Neutrophil (primary cell): ENCODE measurements around the gene ST8SIA6.
"Not testable (repeated sequence)": the region's sequence is repeated elsewhere in the genome, so short reads cannot be mapped to it uniquely, and the experiment has no call there.

Experiments
- H3K27ac ChIP-seq: fragments of 200-600 bp; sonication (generic); 2 replicates; pipeline ENCODE4 v1.5.1; 2016; ENCODE audit warnings: mild to moderate bottlenecking, moderate library complexity
- H3K27me3 ChIP-seq: fragments of 200-600 bp; sonication (generic); 2 replicates; pipeline ENCODE4 v1.6.0; 2016; ENCODE audit warnings: mild to moderate bottlenecking
- H3K36me3 ChIP-seq: fragments of 200-600 bp; sonication (generic); 2 replicates; pipeline ENCODE4 v1.5.1; 2017
- H3K4me1 ChIP-seq, 2 experiments: fragments of 200-600 bp in 1 of 2; sonication (generic) in 1 of 2; 1 replicate in 1 of 2; 2 replicates in 1 of 2; pipeline versions ENCODE4 v1.5.1 to v1.6.1; 2013 to 2016; ENCODE audit warnings: low read depth in 1 of 2, low read length in 1 of 2, mild to moderate bottlenecking in 1 of 2, moderate library complexity in 1 of 2; ENCODE audit not compliant: control insufficient read depth in 1 of 2, insufficient read depth in 1 of 2
- H3K4me3 ChIP-seq, 2 experiments: fragments of 200-600 bp in 1 of 2; sonication (generic) in 1 of 2; 1 replicate in 1 of 2; 2 replicates in 1 of 2; pipeline ENCODE4 v1.5.1; 2013 to 2016; ENCODE audit warnings: low read depth in 1 of 2, low read length in 1 of 2, mild to moderate bottlenecking in 1 of 2, moderate library complexity in 1 of 2
- H3K9me3 ChIP-seq: fragments of 200-600 bp; sonication (generic); 2 replicates; pipeline ENCODE4 v1.5.1; 2016
- CTCF ChIP-seq: fragments of 200-600 bp; sonication (generic); IDR thresholded peaks from 2 replicates; pipeline ENCODE4 v1.5.1; 2016; ENCODE audit warnings: antibody characterized with exemption

ST8SIA6 gene

GRCh38 chr10:17454161-17455014, at the start of gene ST8SIA6:
Gene ST8SIA6, minus strand, starts transcription at chr10:17454595. Its CDS starts 340 bp downstream, at chr10:17454255.
- Histone ChIP-seq H3K27ac (no peak within 1 kb of the TSS), H3K36me3 (no peaks in the 10 kb centered on the region), H3K9me3 (no peaks in the 10 kb centered on the region), H3K27me3 (peaks cover 74% of the 10 kb centered on the region), H3K4me3 (peak within 1 kb of the TSS in 1 of 2 experiments; percentile 11), H3K4me1 (peaks cover 3 to 13% of the 10 kb centered on the region in 2 experiments)
- TF ChIP-seq CTCF, result no peak

GRCh38 chr10:17503795-17504194, 49.4 kb upstream of the ST8SIA6 start:
- no peaks in the 10 kb centered on the region for H3K4me1 ChIP-seq
- H3K27ac ChIP-seq, result no peak overlapping the region
- no peak overlapping the region for H3K4me3 ChIP-seq
- H3K9me3 ChIP-seq, result no peaks in the 10 kb centered on the region
- no peaks in the 10 kb centered on the region for H3K36me3 ChIP-seq
- TF ChIP-seq CTCF, result no peak
- no peaks in the 10 kb centered on the region for H3K27me3 ChIP-seq

- no peaks in the 10 kb centered on the region for H3K4me1 ChIP-seq
- H3K27me3 ChIP-seq, result no peaks in the 10 kb centered on the region
- H3K27ac ChIP-seq, result no peak overlapping the region
- no peak for TF ChIP-seq CTCF
- no peaks in the 10 kb centered on the region for H3K9me3 ChIP-seq
- no peak overlapping the region for H3K4me3 ChIP-seq
- no peaks in the 10 kb centered on the region for H3K36me3 ChIP-seq
These were observed 48.4 kb upstream of the ST8SIA6 start for GRCh38 chr10:17502814-17503213.

GRCh38 chr10:17499014-17499413, 44.6 kb upstream of the ST8SIA6 start:
- H3K27me3 ChIP-seq, H3K4me1 ChIP-seq, H3K9me3 ChIP-seq, H3K4me3 ChIP-seq, H3K27ac ChIP-seq, H3K36me3 ChIP-seq: not testable (repeated sequence)

GRCh38 chr10:17497446-17498030, 43.1 kb upstream of the ST8SIA6 start:
- no peaks in the 10 kb centered on the region for H3K4me1 ChIP-seq
- no peak overlapping the region for H3K4me3 ChIP-seq
- TF ChIP-seq CTCF, result no peak
- H3K27ac ChIP-seq, result no peak overlapping the region
- H3K36me3 ChIP-seq, result no peaks in the 10 kb centered on the region
- no peaks in the 10 kb centered on the region for H3K27me3 ChIP-seq
- H3K9me3 ChIP-seq, result no peaks in the 10 kb centered on the region

GRCh38 chr10:17494626-17495260, 40.3 kb upstream of the ST8SIA6 start:
- Histone ChIP-seq H3K27ac (no peak overlapping the region), H3K36me3 (no peaks in the 10 kb centered on the region), H3K27me3 (no peaks in the 10 kb centered on the region), H3K9me3 (no peaks in the 10 kb centered on the region), H3K4me1 (no peaks in the 10 kb centered on the region), H3K4me3 (no peak overlapping the region)
- TF ChIP-seq CTCF, result no peak
